Urothelium cell line (cell line): ENCODE measurements around the gene RSU1.

ENCODE experiments used
- DNase-seq: peaks from one replicate; pipeline ENCODE4 v3.0.0; 2011; ENCODE audit warnings: low spot score, mixed read lengths
- FAIRE-seq: peaks from 2 replicates; lab custom pipeline; 2011; peaks lifted over from hg19 to GRCh38; lab: Jason Lieb, UNC

RSU1 gene

GRCh38 chr10:16545116-16545736 lies 272.0 kb downstream of the RSU1 start:
- DNase-seq (peak; percentile 58), FAIRE-seq (no peak)

- FAIRE-seq (no peak), DNase-seq (no peak)
Measured at GRCh38 chr10:16544591-16544990, 272.6 kb downstream of the RSU1 start.

- FAIRE-seq (no peak), DNase-seq (no peak)
Measured at GRCh38 chr10:16544099-16544498, 273.1 kb downstream of the RSU1 start.
